ENCODE results near the gene CMSS1. TPM values are rescaled to one million over a fixed set of nuclear protein-coding genes. Genes with fewer than 3 reads are reported as not detected.

CMSS1 gene
- total and polyA plus RNA-seq, 2 of the 13 experiments (the other 11 are each of a cell fraction or from before 2014, with no cell fraction given): 6.4 to 48.7 TPM

DNA sequence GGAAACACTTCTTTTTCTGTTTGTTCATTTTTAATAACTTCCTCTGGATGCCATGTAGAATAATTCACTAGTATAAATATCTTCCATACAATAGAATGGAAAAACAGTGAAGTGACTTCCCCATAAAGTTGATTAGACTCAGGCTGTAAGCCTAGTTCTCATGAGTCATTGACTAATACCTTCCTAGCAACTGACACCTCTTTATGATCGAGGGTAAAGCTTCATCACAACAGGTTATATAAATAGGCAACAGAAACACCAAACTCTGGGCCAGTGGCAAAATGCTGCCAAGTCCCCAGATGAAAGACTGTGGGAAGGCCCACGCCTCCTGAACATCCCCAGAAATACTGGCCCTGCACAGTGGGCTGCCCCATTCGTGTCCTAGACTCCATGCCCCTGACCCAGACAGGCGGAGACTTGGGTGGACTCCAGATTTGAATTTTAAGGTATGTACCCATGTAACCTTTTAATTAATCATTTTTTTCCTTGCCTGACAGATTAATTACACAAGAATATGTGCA is 371.8 kb downstream of the CMSS1 start:
- 87% methylated on average over 4 of the region's 4 CpGs for WGBS (ENCODE audit: low lambda C conversion rate)
- FAIRE-seq: no peak
- BruUV-seq (replicated peaks): no TSS peak

DNA sequence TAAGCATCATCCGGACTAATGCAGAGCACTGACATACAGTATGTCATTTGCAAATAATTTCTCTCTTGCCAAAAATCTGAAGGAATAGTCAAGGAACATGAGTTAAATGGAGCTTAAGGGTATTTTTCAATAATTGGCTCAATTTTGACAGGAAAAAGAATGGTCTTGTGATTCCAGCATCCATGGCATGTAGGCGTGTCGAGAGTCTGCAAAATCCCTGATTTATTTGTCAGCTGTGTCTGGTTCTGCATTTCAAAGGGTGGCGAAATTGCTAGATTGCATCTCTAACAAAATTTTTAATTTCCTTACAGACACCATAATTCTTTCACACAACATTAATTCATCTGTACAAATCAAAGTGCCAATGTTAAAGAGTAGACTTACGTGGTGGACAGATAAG is 377.7 kb downstream of the CMSS1 start:
- H3K27me3 ChIP-seq (ENCODE audit: control insufficient read depth in 1 of 2, insufficient read depth in 2 of 2, low read length in 2 of 2): no peaks in the 10 kb centered on the region
- ChIA-PET POLR2A (no interaction called here), CTCF (ENCODE audit: low intra/inter-chr PET ratio, low total read pairs) (no interaction called here)
- H3K9me3 ChIP-seq (ENCODE audit: low read length): no peaks in the 10 kb centered on the region
- 94% methylated on average over 5 of the region's 5 CpGs for WGBS (ENCODE audit: low lambda C conversion rate)
- H3K79me2 ChIP-seq (ENCODE audit: insufficient read depth, low read length): no peaks in the 10 kb centered on the region
- FAIRE-seq (no peak), DNase-seq (ENCODE audit: low spot score) (no peak), ATAC-seq (no peak)
- no peak overlapping the region for H3K4me2 ChIP-seq (ENCODE audit: low read depth, low read length)
- H3K4me1 ChIP-seq (ENCODE audit: insufficient read depth, low read length): no peaks in the 10 kb centered on the region
- no peak overlapping the region for H3K4me3 ChIP-seq (replicated peaks in 1 of 3; ENCODE audit: insufficient read depth in 1 of 3, low read depth in 2 of 3, low read length in 3 of 3)
- in situ Hi-C loops (cut with HindIII; ENCODE audit: extremely low pct_ligation_motif_present, low pct_unique_long_range_greater_than_20kb): no loop called here
- BruUV-seq (replicated peaks): no TSS peak
- no peak overlapping the region for H2AFZ ChIP-seq (ENCODE audit: low read length)
- H3K27ac ChIP-seq (ENCODE audit: extremely low read length, insufficient read depth, low read length): no peak overlapping the region
- no peaks in the 10 kb centered on the region for H3K36me3 ChIP-seq (replicated peaks in 1 of 2; ENCODE audit: control insufficient read depth in 1 of 2, insufficient read depth in 2 of 2, low read length in 2 of 2)
- intact Hi-C loops (cut with micrococcal nuclease; ENCODE audit: unreplicated experiment): no loop called here
- no peak for TF ChIP-seq MAFF (IDR thresholded peaks at IDR 0.05; ENCODE audit: low read depth, low read length)
- TF ChIP-seq, protein P1, sequence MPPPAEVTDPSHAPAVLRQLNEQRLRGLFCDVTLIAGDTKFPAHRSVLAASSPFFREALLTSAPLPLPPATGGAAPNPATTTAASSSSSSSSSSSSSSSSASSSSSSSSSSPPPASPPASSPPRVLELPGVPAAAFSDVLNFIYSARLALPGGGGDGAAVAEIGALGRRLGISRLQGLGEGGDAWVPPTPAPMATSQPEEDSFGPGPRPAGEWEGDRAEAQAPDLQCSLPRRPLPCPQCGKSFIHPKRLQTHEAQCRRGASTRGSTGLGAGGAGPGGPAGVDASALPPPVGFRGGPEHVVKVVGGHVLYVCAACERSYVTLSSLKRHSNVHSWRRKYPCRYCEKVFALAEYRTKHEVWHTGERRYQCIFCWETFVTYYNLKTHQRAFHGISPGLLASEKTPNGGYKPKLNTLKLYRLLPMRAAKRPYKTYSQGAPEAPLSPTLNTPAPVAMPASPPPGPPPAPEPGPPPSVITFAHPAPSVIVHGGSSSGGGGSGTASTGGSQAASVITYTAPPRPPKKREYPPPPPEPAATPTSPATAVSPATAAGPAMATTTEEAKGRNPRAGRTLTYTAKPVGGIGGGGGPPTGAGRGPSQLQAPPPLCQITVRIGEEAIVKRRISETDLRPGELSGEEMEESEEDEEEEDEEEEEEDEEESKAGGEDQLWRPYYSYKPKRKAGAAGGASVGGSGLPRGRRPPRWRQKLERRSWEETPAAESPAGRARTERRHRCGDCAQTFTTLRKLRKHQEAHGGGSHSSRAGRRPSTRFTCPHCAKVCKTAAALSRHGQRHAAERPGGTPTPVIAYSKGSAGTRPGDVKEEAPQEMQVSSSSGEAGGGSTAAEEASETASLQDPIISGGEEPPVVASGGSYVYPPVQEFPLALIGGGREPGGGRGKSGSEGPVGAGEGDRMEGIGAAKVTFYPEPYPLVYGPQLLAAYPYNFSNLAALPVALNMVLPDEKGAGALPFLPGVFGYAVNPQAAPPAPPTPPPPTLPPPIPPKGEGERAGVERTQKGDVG (CRISPR knock-in tag; IDR thresholded peaks at IDR 0.05; ENCODE audit: borderline replicate concordance): no peak
- TF ChIP-seq NPAS2 (CRISPR knock-in tag; IDR thresholded peaks at IDR 0.05; ENCODE audit: borderline replicate concordance): no peak
- TF ChIP-seq, protein P2, sequence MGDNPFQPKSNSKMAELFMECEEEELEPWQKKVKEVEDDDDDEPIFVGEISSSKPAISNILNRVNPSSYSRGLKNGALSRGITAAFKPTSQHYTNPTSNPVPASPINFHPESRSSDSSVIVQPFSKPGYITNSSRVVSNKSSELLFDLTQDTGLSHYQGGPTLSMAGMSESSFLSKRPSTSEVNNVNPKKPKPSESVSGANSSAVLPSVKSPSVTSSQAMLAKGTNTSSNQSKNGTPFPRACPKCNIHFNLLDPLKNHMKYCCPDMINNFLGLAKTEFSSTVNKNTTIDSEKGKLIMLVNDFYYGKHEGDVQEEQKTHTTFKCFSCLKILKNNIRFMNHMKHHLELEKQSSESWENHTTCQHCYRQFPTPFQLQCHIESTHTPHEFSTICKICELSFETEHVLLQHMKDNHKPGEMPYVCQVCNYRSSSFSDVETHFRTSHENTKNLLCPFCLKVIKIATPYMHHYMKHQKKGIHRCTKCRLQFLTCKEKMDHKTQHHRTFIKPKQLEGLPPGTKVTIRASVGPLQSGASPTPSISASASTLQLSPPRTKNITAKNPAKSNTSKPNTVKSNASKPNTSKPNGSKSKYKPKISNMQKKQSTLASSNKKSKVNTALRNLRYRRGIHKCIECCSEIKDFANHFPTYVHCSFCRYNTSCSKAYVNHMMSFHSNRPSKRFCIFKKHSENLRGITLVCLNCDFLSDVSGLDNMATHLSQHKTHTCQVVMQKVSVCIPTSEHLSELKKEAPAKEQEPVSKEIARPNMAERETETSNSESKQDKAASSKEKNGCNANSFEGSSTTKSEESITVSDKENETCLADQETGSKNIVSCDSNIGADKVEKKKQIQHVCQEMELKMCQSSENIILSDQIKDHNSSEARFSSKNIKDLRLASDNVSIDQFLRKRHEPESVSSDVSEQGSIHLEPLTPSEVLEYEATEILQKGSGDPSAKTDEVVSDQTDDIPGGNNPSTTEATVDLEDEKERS (CRISPR knock-in tag; IDR thresholded peaks at IDR 0.05): no peak
- no peak overlapping the region for H3K9ac ChIP-seq (ENCODE audit: insufficient read depth, low read depth, low read length)
- H4K20me1 ChIP-seq (ENCODE audit: insufficient read depth, low read length): no peaks in the 10 kb centered on the region

More for the DNA sequence above, 371.8 kb downstream of the CMSS1 start:
- ChIA-PET POLR2A (no interaction called here), CTCF (ENCODE audit: low intra/inter-chr PET ratio, low total read pairs) (no interaction called here)
- Histone ChIP-seq H4K20me1 (ENCODE audit: insufficient read depth, low read length) (no peaks in the 10 kb centered on the region), H3K4me2 (ENCODE audit: low read depth, low read length) (no peak overlapping the region), H3K4me1 (ENCODE audit: insufficient read depth, low read length) (peaks cover 10% of the 10 kb centered on the region), H3K79me2 (ENCODE audit: insufficient read depth, low read length) (no peaks in the 10 kb centered on the region), H3K27me3 (ENCODE audit: control insufficient read depth in 1 of 2, insufficient read depth in 2 of 2, low read length in 2 of 2) (no peaks in the 10 kb centered on the region), H3K36me3 (replicated peaks in 1 of 2; ENCODE audit: control insufficient read depth in 1 of 2, insufficient read depth in 2 of 2, low read length in 2 of 2) (no peaks in the 10 kb centered on the region), H3K9me3 (ENCODE audit: low read length) (no peaks in the 10 kb centered on the region), H3K27ac (ENCODE audit: extremely low read length, insufficient read depth, low read length) (no peak overlapping the region), H3K9ac (ENCODE audit: insufficient read depth, low read depth, low read length) (no peak overlapping the region), H3K4me3 (replicated peaks in 1 of 3; ENCODE audit: insufficient read depth in 1 of 3, low read depth in 2 of 3, low read length in 3 of 3) (no peak overlapping the region), H2AFZ (ENCODE audit: low read length) (no peak overlapping the region)
- TF ChIP-seq BRD4 (CRISPR knock-in tag; IDR thresholded peaks at IDR 0.05) (no peak), ZNF7 (CRISPR knock-in tag; IDR thresholded peaks at IDR 0.05) (no peak), ATF7-NPFF (CRISPR knock-in tag; IDR thresholded peaks at IDR 0.05; ENCODE audit: low read depth) (no peak), ZBTB8A (CRISPR knock-in tag; IDR thresholded peaks at IDR 0.05; ENCODE audit: borderline replicate concordance, low read depth) (no peak), FOXC1 (CRISPR knock-in tag; IDR thresholded peaks at IDR 0.05; ENCODE audit: borderline replicate concordance) (no peak), RNF2 (conservative IDR thresholded peaks at IDR 0.05; ENCODE audit: low read depth) (no peak), ZNF460 (CRISPR knock-in tag; IDR thresholded peaks at IDR 0.05; ENCODE audit: borderline replicate concordance) (no peak)
- TF ChIP-seq, protein P3, sequence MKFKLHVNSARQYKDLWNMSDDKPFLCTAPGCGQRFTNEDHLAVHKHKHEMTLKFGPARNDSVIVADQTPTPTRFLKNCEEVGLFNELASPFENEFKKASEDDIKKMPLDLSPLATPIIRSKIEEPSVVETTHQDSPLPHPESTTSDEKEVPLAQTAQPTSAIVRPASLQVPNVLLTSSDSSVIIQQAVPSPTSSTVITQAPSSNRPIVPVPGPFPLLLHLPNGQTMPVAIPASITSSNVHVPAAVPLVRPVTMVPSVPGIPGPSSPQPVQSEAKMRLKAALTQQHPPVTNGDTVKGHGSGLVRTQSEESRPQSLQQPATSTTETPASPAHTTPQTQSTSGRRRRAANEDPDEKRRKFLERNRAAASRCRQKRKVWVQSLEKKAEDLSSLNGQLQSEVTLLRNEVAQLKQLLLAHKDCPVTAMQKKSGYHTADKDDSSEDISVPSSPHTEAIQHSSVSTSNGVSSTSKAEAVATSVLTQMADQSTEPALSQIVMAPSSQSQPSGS (CRISPR knock-in tag; IDR thresholded peaks at IDR 0.05): no peak
- no peak for ATAC-seq
- intact Hi-C loops (cut with micrococcal nuclease; ENCODE audit: unreplicated experiment) (no loop called here), in situ Hi-C loops (cut with HindIII; ENCODE audit: extremely low pct_ligation_motif_present, low pct_unique_long_range_greater_than_20kb) (no loop called here)
- DNase-seq (ENCODE audit: low spot score): no peak

All from HepG2 (cell line).